K562 (cell line): ENCODE measurements around the gene RNF43. TPM values are rescaled to one million over a fixed set of nuclear protein-coding genes. Genes with fewer than 3 reads are reported as not detected.
A peak's percentile ranks its signal among the peaks of the same experiment; 100 is the strongest.

ENCODE experiments used
- ASH1L ChIP-seq: fragments of 450-650 bp; IDR thresholded peaks from 2 replicates; pipeline ENCODE4 v1.6.1; 2018; ENCODE audit warnings: borderline replicate concordance, mild to moderate bottlenecking, low read depth; ENCODE audit not compliant: partially characterized antibody
- CEBPZ ChIP-seq: fragments of 150-350 bp; IDR thresholded peaks from 2 replicates; pipeline ENCODE4 v1.6.1; 2014; ENCODE audit warnings: low read depth, mild to moderate bottlenecking, low read length, borderline replicate concordance
- ELF2 ChIP-seq: fragments of 250-450 bp; sonication (Bioruptor Pico); IDR thresholded peaks from 2 replicates; pipeline ENCODE4 v1.5.0; 2021; ENCODE audit warnings: mild to moderate bottlenecking
- EWSR1 ChIP-seq: fragments of 450-650 bp; IDR thresholded peaks from 2 replicates; pipeline ENCODE4 v1.6.1; 2018; ENCODE audit warnings: borderline replicate concordance, mild to moderate bottlenecking, low read depth, moderate library complexity; ENCODE audit not compliant: partially characterized antibody
- HEY1 ChIP-seq: fragments of 250-450 bp; sonication (Bioruptor Pico); IDR thresholded peaks from 2 replicates; pipeline ENCODE4 v1.5.0; 2020; ENCODE audit warnings: mild to moderate bottlenecking, moderate library complexity, borderline replicate concordance
- JUND ChIP-seq, 2 experiments: IDR thresholded peaks; 2 replicates in 1 of 2; 3 replicates in 1 of 2; pipeline ENCODE4 v1.6.1; 2011; ENCODE audit warnings: borderline replicate concordance in 2 of 2, low read depth in 2 of 2, low read length in 2 of 2, improper control_type of control experiment in 1 of 2, missing biosample characterization in 1 of 2, missing genetic modification characterization in 1 of 2, missing genetic modification reagents in 1 of 2
- MLLT1 ChIP-seq, 2 experiments: fragments of 450-650 bp; IDR thresholded peaks; 2 replicates each; pipeline ENCODE4 v1.6.1; 2016
- NFXL1 ChIP-seq: fragments of 450-650 bp; formaldehyde crosslinking; IDR thresholded peaks from 2 replicates; pipeline ENCODE4 v1.4.0; 2021; ENCODE audit warnings: mild to moderate bottlenecking
- NR2C1 ChIP-seq, 2 experiments: fragments of 450-650 bp; IDR thresholded peaks; 2 replicates each; pipeline ENCODE4 v1.6.1; 2017; ENCODE audit warnings: mild to moderate bottlenecking in 2 of 2, antibody characterized with exemption in 1 of 2, inconsistent platforms in 1 of 2, missing compliant biosample characterization in 1 of 2, missing genetic modification characterization in 1 of 2
- POU5F1 ChIP-seq: fragments of 150-350 bp; IDR thresholded peaks from 2 replicates; pipeline ENCODE4 v1.6.1; 2014; ENCODE audit warnings: borderline replicate concordance, low read length, low read depth, mild to moderate bottlenecking; ENCODE audit not compliant: partially characterized antibody
- TAF1 ChIP-seq: IDR thresholded peaks from 2 replicates; pipeline ENCODE4 v1.6.1; 2011; ENCODE audit warnings: mild to moderate bottlenecking, low read length, moderate library complexity; ENCODE audit not compliant: insufficient read depth, control insufficient read depth, severe bottlenecking; ENCODE audit errors: extremely low read depth
- TCF7L2 ChIP-seq: fragments of 150-350 bp; IDR thresholded peaks from 2 replicates; pipeline ENCODE4 v1.6.1; 2016; ENCODE audit warnings: low read depth, mild to moderate bottlenecking, low read length, moderate library complexity
- THRA ChIP-seq: fragments of 450-650 bp; IDR thresholded peaks from 2 replicates; pipeline ENCODE4 v1.6.1; 2017; ENCODE audit warnings: mild to moderate bottlenecking, moderate library complexity
- ZC3H11A ChIP-seq: IDR thresholded peaks from 2 replicates; pipeline ENCODE4 v1.6.1; 2012; ENCODE audit warnings: low read depth, low read length, improper control_type of control experiment
- polyA plus RNA-seq, 8 experiments: library from polyadenylated mRNA; depleted of rRNA in 4 of 8; stranded (reverse) in 5 of 8; unstranded in 3 of 8; fragments of >200 nt; fragmentation: Nextera tagmentation in 2 of 8; fragmentation: Illumina TruSeq in 1 of 8; extraction: Ambion mirVana in 2 of 8; extraction: Trizol in 1 of 8; gene quantifications; 2 replicates each; pipeline versions ENCODE4 v1.2.1 to v1.2.3, GENCODE V29; 2011 to 2014; ENCODE audit warnings: inconsistent platforms in 1 of 8, missing spikeins in 1 of 8
- total RNA-seq, 7 experiments: library from RNA; depleted of rRNA in 6 of 7; stranded (reverse); fragments of >200 nt in 6 of 7; fragmentation: Illumina TruSeq in 2 of 7; extraction: Trizol in 2 of 7; gene quantifications; 2 replicates each; pipeline versions ENCODE4 v1.2.1 to v1.2.3, GENCODE V29; 2011 to 2021; ENCODE audit warnings: low replicate concordance in 1 of 7
- TF ChIP-seq, protein P1 (sequence below): fragments of 250-450 bp; sonication (Bioruptor Pico); IDR thresholded peaks from 2 replicates; pipeline ENCODE4 v1.4.0; 2020; ENCODE audit warnings: mild to moderate bottlenecking, moderate library complexity, borderline replicate concordance
- TF ChIP-seq, protein P2 (sequence below): fragments of 450-650 bp; formaldehyde crosslinking; IDR thresholded peaks from 2 replicates; pipeline ENCODE4 v1.4.0; 2022; ENCODE audit warnings: mild to moderate bottlenecking, moderate library complexity

RNF43 gene
- total and polyA plus RNA-seq, 9 of the 15 experiments (the other 6 are each of a cell fraction or from before 2014, with no cell fraction given): 0.29 to 2.7 (median 1.4) TPM

DNA sequence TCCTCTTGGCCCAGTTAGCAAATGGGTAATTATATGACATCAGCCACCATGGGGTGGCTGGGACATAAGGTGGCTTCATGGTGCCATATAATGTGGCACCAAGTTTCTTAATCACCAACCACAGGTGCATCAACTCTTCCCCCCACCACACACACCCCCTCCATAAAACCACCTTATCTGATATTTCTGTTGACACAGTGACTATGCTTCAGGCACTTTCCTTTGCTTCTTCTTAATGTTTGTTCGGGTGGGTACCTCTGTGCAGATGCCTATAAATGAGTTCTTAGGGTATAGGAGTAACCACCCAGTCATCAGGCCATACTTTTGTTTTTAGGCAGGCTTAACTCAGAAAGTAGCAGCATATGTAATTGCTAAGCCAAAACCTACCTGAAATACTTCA, 29.5 kb downstream of the RNF43 start (continued):
- TF ChIP-seq TAF1: no peak
- TF ChIP-seq MLLT1 (IDR thresholded peaks at IDR 0.05): 0 out of 4 replicates have a peak, but pooled peaks of 1 of the 2 experiments have one; percentile 44
- TF ChIP-seq NFXL1: no peak
- no peak for TF ChIP-seq POU5F1
- no peak for TF ChIP-seq ASH1L
- TF ChIP-seq, protein P1, sequence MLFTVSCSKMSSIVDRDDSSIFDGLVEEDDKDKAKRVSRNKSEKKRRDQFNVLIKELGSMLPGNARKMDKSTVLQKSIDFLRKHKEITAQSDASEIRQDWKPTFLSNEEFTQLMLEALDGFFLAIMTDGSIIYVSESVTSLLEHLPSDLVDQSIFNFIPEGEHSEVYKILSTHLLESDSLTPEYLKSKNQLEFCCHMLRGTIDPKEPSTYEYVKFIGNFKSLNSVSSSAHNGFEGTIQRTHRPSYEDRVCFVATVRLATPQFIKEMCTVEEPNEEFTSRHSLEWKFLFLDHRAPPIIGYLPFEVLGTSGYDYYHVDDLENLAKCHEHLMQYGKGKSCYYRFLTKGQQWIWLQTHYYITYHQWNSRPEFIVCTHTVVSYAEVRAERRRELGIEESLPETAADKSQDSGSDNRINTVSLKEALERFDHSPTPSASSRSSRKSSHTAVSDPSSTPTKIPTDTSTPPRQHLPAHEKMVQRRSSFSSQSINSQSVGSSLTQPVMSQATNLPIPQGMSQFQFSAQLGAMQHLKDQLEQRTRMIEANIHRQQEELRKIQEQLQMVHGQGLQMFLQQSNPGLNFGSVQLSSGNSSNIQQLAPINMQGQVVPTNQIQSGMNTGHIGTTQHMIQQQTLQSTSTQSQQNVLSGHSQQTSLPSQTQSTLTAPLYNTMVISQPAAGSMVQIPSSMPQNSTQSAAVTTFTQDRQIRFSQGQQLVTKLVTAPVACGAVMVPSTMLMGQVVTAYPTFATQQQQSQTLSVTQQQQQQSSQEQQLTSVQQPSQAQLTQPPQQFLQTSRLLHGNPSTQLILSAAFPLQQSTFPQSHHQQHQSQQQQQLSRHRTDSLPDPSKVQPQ (CRISPR knock-in tag): no peak
- no peak for TF ChIP-seq TCF7L2
- TF ChIP-seq JUND (IDR thresholded peaks at IDR 0.05; ENCODE audit: borderline replicate concordance, low read depth, low read length): peak; percentile 73; the same call in 1 of the 2 replicates
- TF ChIP-seq JUND (tag; IDR thresholded peaks at IDR 0.05; ENCODE audit: borderline replicate concordance, low read depth, low read length): peak; percentile 65; the same call in 1 of the 3 replicates
- TF ChIP-seq HEY1 (CRISPR knock-in tag): no peak
- TF ChIP-seq THRA: no peak
- TF ChIP-seq NR2C1 (IDR thresholded peaks at IDR 0.05): no peak
- TF ChIP-seq NR2C1 (tag; IDR thresholded peaks at IDR 0.05): no peak
- TF ChIP-seq ZC3H11A: no peak
- TF ChIP-seq CEBPZ: no peak
- no peak for TF ChIP-seq EWSR1
- TF ChIP-seq, protein P2, sequence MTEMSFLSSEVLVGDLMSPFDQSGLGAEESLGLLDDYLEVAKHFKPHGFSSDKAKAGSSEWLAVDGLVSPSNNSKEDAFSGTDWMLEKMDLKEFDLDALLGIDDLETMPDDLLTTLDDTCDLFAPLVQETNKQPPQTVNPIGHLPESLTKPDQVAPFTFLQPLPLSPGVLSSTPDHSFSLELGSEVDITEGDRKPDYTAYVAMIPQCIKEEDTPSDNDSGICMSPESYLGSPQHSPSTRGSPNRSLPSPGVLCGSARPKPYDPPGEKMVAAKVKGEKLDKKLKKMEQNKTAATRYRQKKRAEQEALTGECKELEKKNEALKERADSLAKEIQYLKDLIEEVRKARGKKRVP (CRISPR knock-in tag): no peak
- TF ChIP-seq ELF2 (CRISPR knock-in tag): no peak
